HG02840 (cell line): ENCODE data around the gene IFI16.
A peak's percentile ranks its signal among the peaks of the same experiment; 100 is the strongest.
"Not testable (repeated sequence)": the region's sequence is repeated elsewhere in the genome, so short reads cannot be mapped to it uniquely, and the experiment has no call there.

Experiments
- ATAC-seq: cut with Tn5 transposase; IDR thresholded peaks from one replicate; pipeline ENCODE4 v1.9.1; 2021; ENCODE audit warnings: mild to moderate bottlenecking, moderate library complexity, moderate number of reproducible peaks; ENCODE audit not compliant: unreplicated experiment, low FRiP score

IFI16 gene

GRCh38 chr1:159006210-159006807, 3.4 kb upstream of the IFI16 start:
- ATAC-seq = not testable (repeated sequence)

- no peak for ATAC-seq
These were observed 2.0 kb upstream of the IFI16 start for GRCh38 chr1:159007726-159008125.

- ATAC-seq = peak; percentile 52
These were observed 941 bp upstream of the IFI16 start for GRCh38 chr1:159008744-159009188.

GRCh38 chr1:159009287-159009686, 420 bp upstream of the IFI16 start:
- ATAC-seq = peak; percentile 15

GRCh38 chr1:159010391-159010790, 684 bp downstream of the IFI16 start:
- ATAC-seq = no peak

- ATAC-seq = not testable (repeated sequence)
These were observed 1.3 kb downstream of the IFI16 start for GRCh38 chr1:159011001-159011400.

- ATAC-seq = no peak
These were observed 2.0 kb downstream of the IFI16 start for GRCh38 chr1:159011751-159012150.

- ATAC-seq = no peak
These were observed 2.8 kb downstream of the IFI16 start for GRCh38 chr1:159012495-159012894.

GRCh38 chr1:159014003-159014571, 4.4 kb downstream of the IFI16 start:
- ATAC-seq = no peak

GRCh38 chr1:159014851-159015250, 5.1 kb downstream of the IFI16 start:
- no peak for ATAC-seq

GRCh38 chr1:159015440-159015909, 5.8 kb downstream of the IFI16 start:
- peak; percentile 95 for ATAC-seq

- ATAC-seq = no peak
These were observed 14.0 kb downstream of the IFI16 start for GRCh38 chr1:159023723-159024122.

GRCh38 chr1:159025043-159025442, 15.3 kb downstream of the IFI16 start:
- ATAC-seq = no peak

GRCh38 chr1:159026841-159027240, 17.1 kb downstream of the IFI16 start:
- ATAC-seq = not testable (repeated sequence)

GRCh38 chr1:159030311-159030710, 20.6 kb downstream of the IFI16 start:
- ATAC-seq = no peak

GRCh38 chr1:159030877-159031447, 21.3 kb downstream of the IFI16 start:
- ATAC-seq = no peak

- no peak for ATAC-seq
These were observed 30.5 kb downstream of the IFI16 start for GRCh38 chr1:159040206-159040605.

GRCh38 chr1:159040893-159041724, 31.4 kb downstream of the IFI16 start:
- no peak for ATAC-seq

GRCh38 chr1:159046486-159046885, 36.8 kb downstream of the IFI16 start:
- not testable (repeated sequence) for ATAC-seq

- ATAC-seq = no peak
These were observed 41.7 kb downstream of the IFI16 start for GRCh38 chr1:159051436-159051835.

- ATAC-seq = no peak
These were observed 44.7 kb downstream of the IFI16 start for GRCh38 chr1:159054427-159054826.
